ENCODE data around the gene SERPINB1.
"Not testable (repeated sequence)": the region's sequence is repeated elsewhere in the genome, so short reads cannot be mapped to it uniquely, and the experiment has no call there.

SERPINB1 gene

GRCh38 chr6:2818593-2818992 is 23.1 kb downstream of the SERPINB1 start:
- DNase-seq (ENCODE audit: low read depth in 2 of 2), result no peak

GRCh38 chr6:2817903-2818443 is 23.7 kb downstream of the SERPINB1 start:
- no peak for DNase-seq (ENCODE audit: low read depth in 2 of 2)

GRCh38 chr6:2816158-2816557 is 25.5 kb downstream of the SERPINB1 start:
- DNase-seq (ENCODE audit: low read depth in 2 of 2), result no peak

- no peak for DNase-seq (ENCODE audit: low read depth in 2 of 2)
Measured at GRCh38 chr6:2812695-2813094, 29.0 kb downstream of the SERPINB1 start.

- DNase-seq (ENCODE audit: low read depth in 2 of 2), result no peak
Measured at GRCh38 chr6:2810092-2810671, 31.5 kb downstream of the SERPINB1 start.

- no peak for DNase-seq (ENCODE audit: low read depth in 2 of 2)
Measured at GRCh38 chr6:2809015-2809414, 32.6 kb downstream of the SERPINB1 start.

GRCh38 chr6:2807342-2808090 is 34.1 kb downstream of the SERPINB1 start:
- no peak for DNase-seq (ENCODE audit: low read depth in 2 of 2)

- no peak for DNase-seq (ENCODE audit: low read depth in 2 of 2)
Measured at GRCh38 chr6:2806644-2807043, 35.0 kb downstream of the SERPINB1 start.

- no peak for DNase-seq (ENCODE audit: low read depth in 2 of 2)
Measured at GRCh38 chr6:2805031-2805430, 36.6 kb downstream of the SERPINB1 start.

GRCh38 chr6:2804516-2804915 is 37.1 kb downstream of the SERPINB1 start:
- DNase-seq (ENCODE audit: low read depth in 2 of 2), result no peak

- no peak for DNase-seq (ENCODE audit: low read depth in 2 of 2)
Measured at GRCh38 chr6:2803731-2804429, 37.8 kb downstream of the SERPINB1 start.

GRCh38 chr6:2802521-2803060 is 39.1 kb downstream of the SERPINB1 start:
- no peak for DNase-seq (ENCODE audit: low read depth in 2 of 2)

GRCh38 chr6:2801687-2802086 is 40.0 kb downstream of the SERPINB1 start:
- not testable (repeated sequence) for DNase-seq (ENCODE audit: low read depth in 2 of 2)

GRCh38 chr6:2800552-2801316 is 40.9 kb downstream of the SERPINB1 start:
- DNase-seq (ENCODE audit: low read depth in 2 of 2), result no peak

- DNase-seq (ENCODE audit: low read depth in 2 of 2), result no peak
Measured at GRCh38 chr6:2799936-2800527, 41.6 kb downstream of the SERPINB1 start.

- no peak for DNase-seq (ENCODE audit: low read depth in 2 of 2)
Measured at GRCh38 chr6:2798586-2799134, 43.0 kb downstream of the SERPINB1 start.

- DNase-seq (ENCODE audit: low read depth in 2 of 2), result no peak
Measured at GRCh38 chr6:2797564-2798031, 44.1 kb downstream of the SERPINB1 start.

GRCh38 chr6:2796861-2797260 is 44.8 kb downstream of the SERPINB1 start:
- no peak for DNase-seq (ENCODE audit: low read depth in 2 of 2)

GRCh38 chr6:2795956-2796355 is 45.7 kb downstream of the SERPINB1 start:
- DNase-seq (ENCODE audit: low read depth in 2 of 2), result no peak

GRCh38 chr6:2795162-2795561 is 46.5 kb downstream of the SERPINB1 start:
- DNase-seq (ENCODE audit: low read depth in 2 of 2), result no peak
